Right cardiac atrium (tissue), 5 donors: ENCODE measurements around the gene ZNF605. TPM values are rescaled to one million over a fixed set of nuclear protein-coding genes. Genes with fewer than 3 reads are reported as not detected.
"Not testable (repeated sequence)": the region's sequence is repeated elsewhere in the genome, so short reads cannot be mapped to it uniquely, and the experiment has no call there.

Source experiments
- ATAC-seq, 2 donors: fragments of 200-7000 bp; cut with Tn5 transposase; one replicate each; pipeline versions ENCODE4 v1.8.0 to v1.9.1; 2020; ENCODE audit warnings: moderate library complexity in 2 of 2, mild to moderate bottlenecking in 1 of 2
- DNase-seq, 3 donors: peaks; one replicate each; pipeline ENCODE4 v3.0.0-alpha.2; 2020
- H3K27ac ChIP-seq: one replicate; pipeline ENCODE4 v1.5.1; 2013; ENCODE audit warnings: mild to moderate bottlenecking, low read length, control low read depth, moderate library complexity
- H3K27me3 ChIP-seq: one replicate; pipeline ENCODE4 v1.6.1; 2013; ENCODE audit not compliant: control insufficient read depth, insufficient read depth
- H3K4me1 ChIP-seq: one replicate; pipeline ENCODE4 v1.6.1; 2013; ENCODE audit warnings: low read length; ENCODE audit not compliant: control insufficient read depth, insufficient read depth
- H3K4me3 ChIP-seq: one replicate; pipeline ENCODE4 v1.5.1; 2013; ENCODE audit warnings: low read length, control low read depth
- H3K9me3 ChIP-seq: one replicate; pipeline ENCODE4 v1.6.1; 2013; ENCODE audit warnings: low read length; ENCODE audit not compliant: control insufficient read depth
- WGBS: extraction: QIAGEN DNeasy Blood & Tissue Kit; methylation state at CpG from one replicate; pipeline ENCODE4 v1.1.7; 2013; 5-methylcytosine and 5-hydroxymethylcytosine counted together
- intact Hi-C, 4 donors: fragments of 100-400 bp; cut with DNase I; formaldehyde crosslinking; loops; one replicate each; pipeline versions ENCODE4 v1.11.0 to v1.14.0; 2022 to 2023
- polyA plus RNA-seq: library from polyadenylated mRNA; stranded (reverse); fragments of 200-250 nt; gene quantifications from one replicate; pipeline ENCODE4 v1.2.3, GENCODE V29; 2013
- total RNA-seq, 4 donors: library from RNA; stranded (reverse); fragmentation: NEBNext Ultra II Directional; extraction: Animal tissue kit (Norgen Biotek cat#: 25700); gene quantifications; one replicate each; pipeline ENCODE4 v1.2.1, GENCODE V29; 2021
- donor health status: healthy with polysubstance abuse.
- donor health status: DM: no; HTN: yes; CAD: no.
- donor health status: DM: no; HTN: no; CAD: no.
- donor health status: DM: no; HTN: yes; CAD: no; lungs with severe emphysema.
- donor health status: DM: yes; HTN: yes; CAD: no.

Gene ZNF605
- total and polyA plus RNA-seq, 5 donors, result 6.5 to 17.4 (median 14.1) TPM

DNA sequence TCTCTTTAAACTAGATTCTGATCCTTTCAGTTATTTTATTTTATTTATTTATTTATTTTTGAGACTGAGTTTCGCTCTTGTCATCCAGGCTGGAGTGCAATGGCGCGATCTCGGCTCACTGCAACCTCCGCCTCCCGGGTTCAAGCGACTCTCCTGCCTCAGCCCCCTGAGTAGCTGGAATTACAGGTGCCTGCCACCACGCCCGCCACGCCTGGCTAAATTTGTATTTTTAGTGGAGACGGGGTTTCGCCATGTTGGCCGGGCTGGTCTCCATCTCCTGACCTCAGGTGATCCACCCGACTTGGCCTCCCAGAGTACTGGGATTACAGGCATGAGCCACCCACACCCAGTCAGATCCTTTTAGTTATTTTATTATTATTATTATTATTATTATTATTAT, 5.7 kb upstream of the ZNF605 start:
- H3K27ac ChIP-seq, ATAC-seq, H3K4me3 ChIP-seq, DNase-seq, H3K4me1 ChIP-seq, H3K27me3 ChIP-seq, intact Hi-C loops, H3K9me3 ChIP-seq: not testable (repeated sequence)
- 99% methylated on average over 14 of the region's 14 CpGs for WGBS

DNA sequence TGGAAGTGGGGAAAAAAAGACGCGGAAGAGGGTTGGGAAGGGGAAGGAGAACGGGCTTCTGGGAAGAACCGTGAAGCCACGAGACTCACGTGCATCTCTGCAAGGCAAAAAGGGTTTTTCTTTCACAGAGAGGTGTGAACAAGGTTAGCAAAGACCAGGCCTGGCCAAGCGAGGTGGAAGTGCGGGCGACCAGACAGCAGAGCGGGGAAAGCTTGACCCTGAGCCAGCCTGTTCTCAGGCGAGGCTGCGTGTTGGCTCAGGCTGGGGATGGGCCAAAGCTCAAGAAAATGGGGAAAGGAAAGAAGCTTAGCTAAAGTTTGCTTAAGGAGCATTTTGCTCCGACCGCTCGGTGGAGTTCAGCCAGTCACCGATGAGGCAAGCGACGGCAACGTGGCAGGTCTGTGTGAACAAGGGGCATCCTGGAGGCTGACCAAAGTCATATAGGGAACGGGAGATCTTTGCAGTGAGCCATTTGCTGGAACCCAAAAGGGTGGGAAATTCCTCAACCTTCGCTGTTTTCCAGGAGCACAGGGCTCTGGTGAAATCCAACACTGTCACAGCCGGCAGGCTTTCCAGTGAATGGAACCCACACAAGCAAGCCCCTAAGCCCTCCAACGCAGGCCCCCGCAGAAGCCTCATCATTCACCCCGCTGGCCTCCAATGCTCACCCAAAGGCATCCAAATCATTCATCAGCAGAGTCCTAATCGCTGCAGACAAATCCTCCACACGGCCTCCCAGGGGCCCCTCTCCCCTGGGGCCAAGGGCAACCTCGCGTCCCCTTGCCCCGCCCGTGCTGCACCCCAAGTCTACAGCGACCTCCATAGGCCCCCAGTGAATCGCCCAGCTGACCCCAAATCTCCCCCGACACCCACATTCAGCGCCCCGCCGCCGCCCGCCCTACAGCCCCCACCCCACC, 754 bp downstream of the ZNF605 start:
- peaks cover under 1% of the 10 kb centered on the region for H3K9me3 ChIP-seq
- peak overlapping the region; percentile 98 for H3K4me3 ChIP-seq
- DNase-seq (peak; percentile 54 to 78 (median 70)), ATAC-seq (peak; percentile 16 to 32)
- H3K27me3 ChIP-seq, result no peaks in the 10 kb centered on the region
- H3K4me1 ChIP-seq, result no peaks in the 10 kb centered on the region
- 10% methylated on average over 39 of the region's 39 CpGs for WGBS
- H3K27ac ChIP-seq, result peak overlapping the region; percentile 95
- intact Hi-C loops, result no loop called here

DNA sequence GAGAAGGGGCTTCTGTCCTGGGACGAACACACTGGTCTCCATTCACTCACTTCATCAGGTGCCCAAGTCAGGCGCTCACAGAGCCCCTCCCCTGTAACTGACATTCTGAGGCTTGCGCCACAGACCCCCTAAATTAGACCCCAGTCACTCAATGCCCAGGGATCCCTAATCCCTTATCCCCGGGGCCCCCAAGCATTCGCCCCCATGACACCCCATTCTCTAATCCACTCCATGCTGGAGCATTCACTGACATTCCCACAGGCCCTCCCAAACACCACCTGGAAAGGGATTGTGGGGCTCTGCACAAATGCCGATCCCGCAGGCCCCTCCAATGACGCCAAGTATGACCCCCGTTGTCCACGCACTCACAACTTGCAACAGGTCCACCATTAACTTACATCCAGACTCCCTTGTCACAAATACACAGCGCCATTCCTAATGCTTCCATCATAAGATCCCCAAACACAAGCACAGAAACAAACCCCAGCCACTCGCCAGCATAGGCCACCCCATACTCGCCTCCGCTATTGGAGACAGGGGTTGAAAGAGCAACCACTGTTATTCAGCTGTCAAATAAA, 1.5 kb downstream of the ZNF605 start:
- Histone ChIP-seq H3K4me3 (peak overlapping the region; percentile 98), H3K9me3 (peaks cover 4% of the 10 kb centered on the region), H3K27me3 (no peaks in the 10 kb centered on the region), H3K27ac (peak overlapping the region; percentile 95), H3K4me1 (no peaks in the 10 kb centered on the region)
- DNase-seq (no peak), ATAC-seq (no peak)
- intact Hi-C loops, result no loop called here
- 89% methylated on average over 14 of the region's 14 CpGs for WGBS

- H3K4me3 ChIP-seq, result no peak overlapping the region
- WGBS, result 98% methylated on average over 7 of the region's 7 CpGs
- DNase-seq (no peak), ATAC-seq (no peak)
- no peak overlapping the region for H3K27ac ChIP-seq
- H3K27me3 ChIP-seq, result no peaks in the 10 kb centered on the region
- peaks cover 6% of the 10 kb centered on the region for H3K9me3 ChIP-seq
- H3K4me1 ChIP-seq, result no peaks in the 10 kb centered on the region
- intact Hi-C loops, result no loop called here
Observed at GRCh38 chr12:132953771-132954170, 2.3 kb downstream of the ZNF605 start.

DNA sequence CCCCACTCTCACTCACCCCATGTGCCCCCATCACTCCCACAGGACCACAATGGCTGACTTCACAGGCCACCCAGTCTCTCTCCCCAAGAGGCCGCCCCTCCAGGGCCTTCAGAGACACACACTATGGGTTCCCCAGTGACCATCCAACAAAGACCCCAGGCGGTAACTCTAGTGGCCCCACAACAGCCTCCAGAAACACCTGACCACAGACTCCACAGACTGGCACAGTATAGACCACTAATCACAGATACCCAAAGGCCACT, 3.0 kb downstream of the ZNF605 start:
- no peak overlapping the region for H3K27ac ChIP-seq
- ATAC-seq (no peak), DNase-seq (no peak)
- peaks cover 8% of the 10 kb centered on the region for H3K9me3 ChIP-seq
- H3K4me3 ChIP-seq, result no peak overlapping the region
- 97% methylated on average over 2 of the region's 2 CpGs for WGBS
- intact Hi-C loops, result no loop called here
- no peaks in the 10 kb centered on the region for H3K4me1 ChIP-seq
- H3K27me3 ChIP-seq, result no peaks in the 10 kb centered on the region

DNA sequence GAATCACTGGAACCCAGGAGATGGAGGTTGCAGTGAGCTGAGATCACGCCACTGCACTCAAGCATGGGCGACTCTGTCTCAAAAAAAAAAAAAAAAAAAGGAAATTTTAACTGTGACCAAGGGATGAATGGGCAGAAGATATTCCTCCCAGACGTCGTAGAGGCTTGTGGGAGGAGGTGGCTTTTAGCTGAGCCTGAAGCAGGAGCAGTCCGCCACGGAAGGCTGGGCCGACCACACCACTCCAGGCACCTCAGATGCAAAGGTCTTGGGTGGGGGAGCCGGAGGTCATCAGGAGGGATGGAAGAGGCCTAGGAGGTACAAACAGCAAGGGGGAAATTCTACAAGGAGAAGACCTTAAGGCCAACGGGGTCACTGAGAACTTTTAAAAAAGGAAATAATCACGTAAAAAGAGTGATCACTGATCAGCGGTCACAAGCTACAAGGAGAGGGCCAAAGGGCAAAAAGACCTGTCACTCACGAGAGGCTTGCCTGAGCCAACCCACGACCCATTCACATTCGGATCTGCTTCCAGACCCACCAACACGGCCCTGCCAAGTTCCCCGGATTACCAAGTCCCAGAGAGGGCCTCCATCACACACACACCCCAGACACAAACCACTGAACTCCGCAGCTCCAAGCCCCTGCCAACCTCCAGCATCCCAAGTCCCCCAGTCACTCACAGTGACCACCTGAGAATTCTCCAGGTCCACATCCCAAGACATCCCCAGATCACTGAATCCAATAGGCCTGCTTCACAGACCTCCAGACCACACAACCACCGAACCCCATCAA, 3.5 kb downstream of the ZNF605 start:
- peaks cover 10% of the 10 kb centered on the region for H3K9me3 ChIP-seq
- no peaks in the 10 kb centered on the region for H3K4me1 ChIP-seq
- ATAC-seq (no peak), DNase-seq (no peak)
- H3K27me3 ChIP-seq, result no peaks in the 10 kb centered on the region
- intact Hi-C loops, result no loop called here
- 96% methylated on average over 18 of the region's 18 CpGs for WGBS
- no peak overlapping the region for H3K27ac ChIP-seq
- no peak overlapping the region for H3K4me3 ChIP-seq

DNA sequence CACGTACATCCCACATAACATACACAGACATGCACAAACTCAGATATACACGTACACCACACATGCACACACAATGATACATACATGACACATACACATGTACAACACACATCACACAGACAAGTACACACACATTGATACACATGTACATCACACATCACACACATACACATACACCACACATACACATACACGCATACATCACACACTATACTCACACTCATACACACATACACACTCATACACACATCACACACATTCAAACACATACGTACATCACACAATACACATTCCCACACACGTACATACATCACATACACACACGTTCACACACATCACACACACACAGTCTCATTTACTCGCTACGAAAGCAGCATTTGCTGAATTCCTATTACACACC, 4.5 kb downstream of the ZNF605 start:
- Histone ChIP-seq H3K27me3 (no peaks in the 10 kb centered on the region), H3K4me1 (no peaks in the 10 kb centered on the region), H3K27ac (no peak overlapping the region), H3K9me3 (peaks cover 10% of the 10 kb centered on the region), H3K4me3 (no peak overlapping the region)
- intact Hi-C loops, result no loop called here
- ATAC-seq, result no peak
- WGBS, result 98% methylated on average over 8 of the region's 8 CpGs
- DNase-seq, result no peak

DNA sequence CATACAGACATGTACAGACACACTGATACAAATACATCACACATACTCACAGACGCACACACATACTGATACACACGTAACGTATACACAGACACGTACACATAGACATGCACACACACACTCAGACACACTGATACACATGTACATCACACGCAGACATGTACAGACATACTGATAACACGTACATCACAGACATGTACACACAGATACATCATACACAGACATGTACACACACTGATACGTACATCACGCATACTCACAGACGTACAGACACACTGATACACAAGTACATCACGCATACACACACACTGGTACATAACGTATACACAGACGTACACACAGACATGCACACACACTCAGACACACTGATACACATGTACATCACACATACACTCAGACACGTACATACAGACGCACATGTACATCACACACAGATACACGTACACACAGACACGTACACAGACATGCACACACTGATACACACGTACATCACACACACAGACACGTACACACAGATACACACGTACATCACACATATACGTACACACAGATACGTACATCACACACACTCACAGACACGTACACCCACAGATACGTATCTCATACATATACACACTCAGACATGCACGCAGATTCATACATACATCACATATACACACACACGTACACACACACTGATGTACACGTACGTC, 5.1 kb downstream of the ZNF605 start:
- peaks cover 15% of the 10 kb centered on the region for H3K9me3 ChIP-seq
- DNase-seq (no peak), ATAC-seq (no peak)
- no peaks in the 10 kb centered on the region for H3K4me1 ChIP-seq
- intact Hi-C loops, result no loop called here
- H3K27ac ChIP-seq, result no peak overlapping the region
- H3K4me3 ChIP-seq, result no peak overlapping the region
- H3K27me3 ChIP-seq, result no peaks in the 10 kb centered on the region
- WGBS, result 98% methylated on average over 27 of the region's 27 CpGs

DNA sequence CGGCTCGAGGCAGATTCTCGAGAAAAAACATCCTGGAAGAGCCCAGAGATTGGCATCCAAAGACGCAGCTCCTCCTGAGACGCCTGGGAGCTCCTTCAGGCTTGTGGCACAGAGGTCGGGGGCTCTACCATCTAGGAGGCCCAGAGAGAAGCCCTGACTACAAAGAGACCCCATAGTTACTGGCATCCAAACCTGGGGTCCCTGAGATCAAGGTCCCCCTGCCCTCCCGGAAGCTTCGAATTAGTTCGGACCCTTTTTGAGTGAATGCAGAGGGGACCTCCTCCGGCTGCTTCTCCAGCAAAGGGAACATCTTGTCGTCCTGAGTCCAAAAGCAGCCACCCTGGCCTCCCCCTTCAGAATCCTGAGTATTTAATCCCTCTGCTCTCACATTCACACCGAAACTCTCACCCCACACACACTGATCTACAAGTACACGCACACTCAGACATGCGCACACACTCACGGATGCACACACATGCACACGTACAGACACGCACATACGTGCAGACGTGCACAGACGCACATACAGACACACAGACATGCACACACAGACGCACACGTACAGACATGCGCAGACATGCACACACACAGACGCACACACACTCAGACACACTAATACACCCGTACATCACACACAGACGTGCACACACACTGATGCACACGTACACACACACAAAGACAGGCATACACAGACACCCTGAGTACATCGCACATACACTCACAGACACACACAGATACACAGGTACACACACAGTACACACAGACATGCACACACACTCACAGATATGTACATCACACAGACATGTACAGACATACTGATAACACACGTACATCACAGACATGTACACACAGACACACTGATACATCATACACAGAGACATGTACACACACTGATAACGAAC, 5.9 kb downstream of the ZNF605 start:
- intact Hi-C loops, result no loop called here
- no peak for ATAC-seq
- H3K27me3 ChIP-seq, result no peaks in the 10 kb centered on the region
- no peak overlapping the region for H3K4me3 ChIP-seq
- DNase-seq, result no peak
- H3K9me3 ChIP-seq, result peaks cover 15% of the 10 kb centered on the region
- 97% methylated on average over 30 of the region's 30 CpGs for WGBS
- H3K4me1 ChIP-seq, result no peaks in the 10 kb centered on the region
- no peak overlapping the region for H3K27ac ChIP-seq
